Skeletal muscle satellite cell (primary cell): ENCODE measurements around the gene NELFCD. TPM values are rescaled to one million over a fixed set of nuclear protein-coding genes. Genes with fewer than 3 reads are reported as not detected.
"Not testable (repeated sequence)": the region's sequence is repeated elsewhere in the genome, so short reads cannot be mapped to it uniquely, and the experiment has no call there.

Experiments used
- H3K27me3 ChIP-seq: 2 replicates; pipeline ENCODE4 v1.7.0; 2013; ENCODE audit warnings: low read length; ENCODE audit not compliant: control insufficient read depth, insufficient read depth
- H3K36me3 ChIP-seq: 2 replicates; pipeline ENCODE4 v1.7.0; 2013; ENCODE audit warnings: mild to moderate bottlenecking, control low read depth, low read length; ENCODE audit not compliant: insufficient read depth
- H3K4me1 ChIP-seq: 2 replicates; pipeline ENCODE4 v1.7.0; 2013; ENCODE audit warnings: low read length; ENCODE audit not compliant: control insufficient read depth, insufficient read depth
- H3K4me2 ChIP-seq: 2 replicates; pipeline ENCODE4 v1.7.0; 2013; ENCODE audit warnings: mild to moderate bottlenecking, low read length
- H3K4me3 ChIP-seq: 2 replicates; pipeline ENCODE4 v1.7.0; 2013; ENCODE audit warnings: low read length
- H3K9ac ChIP-seq: 2 replicates; pipeline ENCODE4 v1.7.0; 2013; ENCODE audit warnings: mild to moderate bottlenecking, low read depth, low read length, moderate library complexity
- H3K9me3 ChIP-seq: replicated peaks from 2 replicates; pipeline ENCODE4 v1.7.0; 2013; ENCODE audit warnings: mild to moderate bottlenecking, control low read depth, low read length
- total RNA-seq: library from RNA; depleted of rRNA; stranded (reverse); fragments of >200 nt; gene quantifications from 2 replicates; pipeline ENCODE4 v1.2.3, GENCODE V29; 2012; rRNA removed

The NELFCD gene
- total RNA-seq, result 45.9 and 46.3 TPM in 2 replicates

- peaks cover 4% of the 10 kb centered on the region for H3K27me3 ChIP-seq
- H3K36me3 ChIP-seq, result no peaks in the 10 kb centered on the region
- H3K4me2 ChIP-seq, result peak within 1 kb of the TSS; percentile 93
- H3K9me3 ChIP-seq, result no peaks in the 10 kb centered on the region
- peak within 1 kb of the TSS; percentile 87 for H3K9ac ChIP-seq
- H3K4me3 ChIP-seq, result peak within 1 kb of the TSS; percentile 80
- peaks cover 6% of the 10 kb centered on the region for H3K4me1 ChIP-seq
Observed at GRCh38 chr20:58980711-58981627, at the start of gene NELFCD. NELFCD (plus strand) TSS chr20:58981256; CDS start chr20:58981310, 54 bp downstream.

- no peak overlapping the region for H3K4me2 ChIP-seq
- H3K27me3 ChIP-seq, result peaks cover 42% of the 10 kb centered on the region
- H3K4me3 ChIP-seq, result no peak overlapping the region
- no peaks in the 10 kb centered on the region for H3K9me3 ChIP-seq
- no peaks in the 10 kb centered on the region for H3K36me3 ChIP-seq
- no peak overlapping the region for H3K9ac ChIP-seq
- no peaks in the 10 kb centered on the region for H3K4me1 ChIP-seq
Observed at GRCh38 chr20:58932170-58932569, 48.9 kb upstream of the NELFCD start.

- peaks cover 41% of the 10 kb centered on the region for H3K27me3 ChIP-seq
- no peaks in the 10 kb centered on the region for H3K9me3 ChIP-seq
- H3K4me2 ChIP-seq, result no peak overlapping the region
- H3K4me1 ChIP-seq, result no peaks in the 10 kb centered on the region
- no peaks in the 10 kb centered on the region for H3K36me3 ChIP-seq
- no peak overlapping the region for H3K9ac ChIP-seq
- no peak overlapping the region for H3K4me3 ChIP-seq
Observed at GRCh38 chr20:58938078-58938477, 43.0 kb upstream of the NELFCD start.

- Histone ChIP-seq H3K9ac (no peak overlapping the region), H3K36me3 (no peaks in the 10 kb centered on the region), H3K4me1 (no peaks in the 10 kb centered on the region), H3K4me3 (no peak overlapping the region), H3K9me3 (no peaks in the 10 kb centered on the region), H3K4me2 (no peak overlapping the region), H3K27me3 (peaks cover 39% of the 10 kb centered on the region)
Observed at GRCh38 chr20:58938541-58938940, 42.5 kb upstream of the NELFCD start.

GRCh38 chr20:58941471-58941870, 39.6 kb upstream of the NELFCD start:
- Histone ChIP-seq H3K4me2 (no peak overlapping the region), H3K4me3 (no peak overlapping the region), H3K9ac (no peak overlapping the region), H3K4me1 (no peaks in the 10 kb centered on the region), H3K9me3 (no peaks in the 10 kb centered on the region), H3K27me3 (peaks cover 38% of the 10 kb centered on the region), H3K36me3 (no peaks in the 10 kb centered on the region)

- Histone ChIP-seq H3K27me3 (peaks cover 33% of the 10 kb centered on the region), H3K4me2 (no peak overlapping the region), H3K4me3 (no peak overlapping the region), H3K36me3 (no peaks in the 10 kb centered on the region), H3K9ac (no peak overlapping the region), H3K4me1 (no peaks in the 10 kb centered on the region), H3K9me3 (no peaks in the 10 kb centered on the region)
Observed at GRCh38 chr20:58942549-58942948, 38.5 kb upstream of the NELFCD start.

GRCh38 chr20:58944610-58945009, 36.4 kb upstream of the NELFCD start:
- Histone ChIP-seq H3K4me2 (no peak overlapping the region), H3K4me1 (no peaks in the 10 kb centered on the region), H3K4me3 (no peak overlapping the region), H3K27me3 (peaks cover 13% of the 10 kb centered on the region), H3K9ac (no peak overlapping the region), H3K9me3 (no peaks in the 10 kb centered on the region), H3K36me3 (no peaks in the 10 kb centered on the region)

GRCh38 chr20:58945965-58946631, 35.0 kb upstream of the NELFCD start:
- Histone ChIP-seq H3K9me3 (no peaks in the 10 kb centered on the region), H3K36me3 (no peaks in the 10 kb centered on the region), H3K27me3 (peaks cover 8% of the 10 kb centered on the region), H3K9ac (no peak overlapping the region), H3K4me3 (no peak overlapping the region), H3K4me1 (no peaks in the 10 kb centered on the region), H3K4me2 (no peak overlapping the region)

GRCh38 chr20:58947797-58948388, 33.2 kb upstream of the NELFCD start:
- H3K9me3 ChIP-seq, H3K4me1 ChIP-seq: not testable (repeated sequence)

GRCh38 chr20:58950603-58951002, 30.5 kb upstream of the NELFCD start:
- H3K27me3 ChIP-seq, result peaks cover 14% of the 10 kb centered on the region
- H3K36me3 ChIP-seq, result no peaks in the 10 kb centered on the region
- H3K4me1 ChIP-seq, result no peaks in the 10 kb centered on the region
- no peak overlapping the region for H3K4me3 ChIP-seq
- H3K4me2 ChIP-seq, result no peak overlapping the region
- no peak overlapping the region for H3K9ac ChIP-seq
- H3K9me3 ChIP-seq, result no peaks in the 10 kb centered on the region

More at GRCh38 chr20:58947797-58948388, 33.2 kb upstream of the NELFCD start:
- H3K4me2 ChIP-seq, H3K9ac ChIP-seq, H3K36me3 ChIP-seq, H3K4me3 ChIP-seq: not testable (repeated sequence)
- H3K27me3 ChIP-seq, result peaks cover 12% of the 10 kb centered on the region

GRCh38 chr20:58953050-58953449, 28.0 kb upstream of the NELFCD start:
- Histone ChIP-seq H3K4me1 (no peaks in the 10 kb centered on the region), H3K36me3 (no peaks in the 10 kb centered on the region), H3K4me3 (no peak overlapping the region), H3K4me2 (no peak overlapping the region), H3K9ac (no peak overlapping the region), H3K9me3 (no peaks in the 10 kb centered on the region), H3K27me3 (peaks cover 14% of the 10 kb centered on the region)
